Measurements from ENCODE around the gene UTP18. TPM values are rescaled to one million over a fixed set of nuclear protein-coding genes. Genes with fewer than 3 reads are reported as not detected.
"Not testable (repeated sequence)": the region's sequence is repeated elsewhere in the genome, so short reads cannot be mapped to it uniquely, and the experiment has no call there.

The UTP18 gene
- total and polyA plus RNA-seq, 4 donors: 12.4 to 17.4 (median 14.2) TPM

GRCh38 chr17:51263006-51263405, 2.7 kb downstream of the UTP18 start:
- no peak for TF ChIP-seq NR2F2 (IDR thresholded peaks at IDR 0.05)
- no peak for TF ChIP-seq ATF3 (IDR thresholded peaks at IDR 0.05)
- TF ChIP-seq MAX (IDR thresholded peaks at IDR 0.05): no peak
- TF ChIP-seq REST (IDR thresholded peaks at IDR 0.05): no peak
- TF ChIP-seq YY1 (IDR thresholded peaks at IDR 0.05): no peak
- no peak for TF ChIP-seq CTCF (IDR thresholded peaks at IDR 0.05; ENCODE audit: low read depth, low read length, missing input control)
- TF ChIP-seq FOXA1 (IDR thresholded peaks at IDR 0.05): no peak
- no peak for TF ChIP-seq SP1 (IDR thresholded peaks at IDR 0.05)
- TF ChIP-seq FOXA2 (IDR thresholded peaks at IDR 0.05): no peak
- no peak for TF ChIP-seq EGR1 (IDR thresholded peaks at IDR 0.05; ENCODE audit: low read depth in 2 of 2)
- TF ChIP-seq ZBTB33 (IDR thresholded peaks at IDR 0.05): no peak
- Histone ChIP-seq H3K9ac (ENCODE audit: low read depth in 1 of 2, low read length in 2 of 2) (no peak overlapping the region), H3K27me3 (ENCODE audit: control insufficient read depth in 4 of 4, insufficient read depth in 4 of 4, low read length in 3 of 4) (no peaks in the 10 kb centered on the region), H3K4me1 (ENCODE audit: control insufficient read depth in 4 of 4, insufficient read depth in 4 of 4, low read length in 3 of 4) (peaks cover 4 to 23% (median 21%) of the 10 kb centered on the region in 4 donors), H3K9me3 (ENCODE audit: control insufficient read depth in 4 of 4, low read length in 3 of 4) (no peaks in the 10 kb centered on the region), H3K36me3 (ENCODE audit: control insufficient read depth in 4 of 4, insufficient read depth in 3 of 4, low read depth in 1 of 4, low read length in 3 of 4) (peaks cover 2 to 14% (median 11%) of the 10 kb centered on the region in 4 donors), H3K4me3 (ENCODE audit: low read depth in 1 of 3, low read length in 3 of 3) (no peak overlapping the region), H3K27ac (ENCODE audit: low read depth in 1 of 2, low read length in 2 of 2) (no peak overlapping the region)
- 93% methylated on average over 3 of the region's 3 CpGs for WGBS
- no peak for DNase-seq (ENCODE audit: low spot score)

- peaks cover 2 to 24% (median 22%) of the 10 kb centered on the region in 4 donors for H3K36me3 ChIP-seq (ENCODE audit: control insufficient read depth in 4 of 4, insufficient read depth in 3 of 4, low read depth in 1 of 4, low read length in 3 of 4)
- 93% methylated on average over 4 of the region's 4 CpGs for WGBS
- not testable (repeated sequence) for H3K9me3 ChIP-seq (ENCODE audit: control insufficient read depth in 4 of 4, low read length in 3 of 4); H3K4me3 ChIP-seq (ENCODE audit: low read depth in 1 of 3, low read length in 3 of 3); DNase-seq (ENCODE audit: low spot score); H3K9ac ChIP-seq (ENCODE audit: low read depth in 1 of 2, low read length in 2 of 2); H3K27me3 ChIP-seq (ENCODE audit: control insufficient read depth in 4 of 4, insufficient read depth in 4 of 4, low read length in 3 of 4); H3K27ac ChIP-seq (ENCODE audit: low read depth in 1 of 2, low read length in 2 of 2)
- H3K4me1 ChIP-seq (ENCODE audit: control insufficient read depth in 4 of 4, insufficient read depth in 4 of 4, low read length in 3 of 4): peaks cover 0 to 10% (median 8%) of the 10 kb centered on the region in 4 donors
Observed at GRCh38 chr17:51264466-51264865, 4.1 kb downstream of the UTP18 start.
